Stimulated activated CD4-positive, alpha-beta T cell treated with anti-CD3 and anti-CD28 coated beads, Interleukin-4, amount 100 ng/mL, for 1 hour (primary cell): ENCODE results near the gene RRN3.
"Not testable (repeated sequence)": the region's sequence is repeated elsewhere in the genome, so short reads cannot be mapped to it uniquely, and the experiment has no call there.

ENCODE experiments used
- DNase-seq: peaks from one replicate; pipeline ENCODE4 v3.0.0-alpha.2; 2020

RRN3 gene

GRCh38 chr16:15050440-15050839 is 43.6 kb downstream of the RRN3 start:
- DNase-seq = not testable (repeated sequence)

- no peak for DNase-seq
Observed at GRCh38 chr16:15049581-15050180, 44.4 kb downstream of the RRN3 start.

DNA sequence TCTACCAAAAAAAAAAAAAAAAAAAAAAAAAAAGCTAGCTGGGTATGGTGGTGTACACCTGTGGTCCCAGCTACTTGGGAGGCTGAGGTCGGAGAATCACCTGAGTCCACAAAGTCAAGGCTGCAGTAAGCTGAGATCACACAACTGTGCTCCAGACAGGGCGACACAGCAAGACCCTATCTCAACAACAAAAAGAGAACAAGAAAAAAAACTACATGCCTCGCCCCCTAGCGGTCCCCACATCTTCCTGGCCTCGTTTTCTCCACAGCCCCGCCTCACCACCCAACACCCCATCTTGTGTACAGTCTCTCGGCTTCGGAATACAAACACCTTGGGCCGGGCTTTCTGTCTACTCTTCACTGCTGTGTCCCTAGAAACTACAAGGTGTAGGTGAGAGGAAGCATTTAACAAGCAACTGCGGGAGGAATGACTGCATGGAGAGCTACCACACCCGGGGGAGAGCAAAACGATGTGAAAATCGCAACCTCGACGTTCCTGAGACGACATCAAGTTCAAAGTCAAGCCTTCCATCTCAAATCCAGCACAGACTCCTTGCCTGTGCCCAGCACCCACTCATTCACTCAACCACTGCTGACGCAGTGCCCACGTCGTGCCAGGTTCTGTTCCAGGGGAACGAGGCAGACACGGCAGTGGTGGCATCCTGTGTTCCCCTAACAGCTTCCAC is 47.2 kb downstream of the RRN3 start:
- DNase-seq = no peak

DNA sequence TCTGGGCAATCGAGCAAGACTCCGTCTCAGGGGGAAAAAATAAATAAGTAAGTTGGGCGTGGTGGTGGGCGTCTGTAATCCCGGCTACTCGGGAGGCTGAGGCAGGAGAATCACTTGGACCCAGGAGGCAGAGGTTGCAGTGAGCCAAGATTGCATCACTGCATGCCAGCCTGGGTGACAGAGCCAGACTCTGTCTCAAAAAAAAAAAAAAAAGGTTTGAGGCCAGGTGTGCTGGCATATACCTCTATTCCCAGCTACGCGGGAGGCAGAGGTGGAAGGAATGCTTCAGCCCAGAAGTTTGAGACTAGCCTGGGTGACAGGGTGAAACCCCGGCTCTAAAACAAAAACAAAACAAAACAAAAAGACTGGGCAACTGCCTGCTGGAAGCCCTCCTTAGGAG is 48.8 kb downstream of the RRN3 start:
- not testable (repeated sequence) for DNase-seq

DNA sequence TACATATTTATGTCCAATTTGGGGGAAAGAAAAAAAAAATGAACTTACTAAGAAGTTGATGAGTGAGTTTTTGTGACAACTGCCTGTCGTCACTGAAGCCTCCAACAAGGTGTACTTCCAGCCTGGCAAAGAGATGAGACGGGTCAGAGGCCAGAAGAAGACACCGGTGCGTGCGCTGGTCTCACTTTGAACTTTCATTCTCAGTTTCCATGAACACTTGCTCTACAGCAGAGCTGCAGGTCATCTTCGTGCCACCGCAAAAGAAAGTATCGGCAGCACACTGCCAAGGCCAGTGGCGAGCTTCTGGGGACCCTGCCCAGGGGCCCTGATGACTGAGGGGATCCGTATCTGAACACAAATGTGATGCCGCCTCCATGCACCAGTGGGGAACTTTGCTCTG is 49.8 kb downstream of the RRN3 start:
- no peak for DNase-seq

GRCh38 chr16:15043344-15043743 is 50.7 kb downstream of the RRN3 start:
- no peak for DNase-seq

GRCh38 chr16:15041271-15042004 is 52.6 kb downstream of the RRN3 start:
- DNase-seq = no peak

DNA sequence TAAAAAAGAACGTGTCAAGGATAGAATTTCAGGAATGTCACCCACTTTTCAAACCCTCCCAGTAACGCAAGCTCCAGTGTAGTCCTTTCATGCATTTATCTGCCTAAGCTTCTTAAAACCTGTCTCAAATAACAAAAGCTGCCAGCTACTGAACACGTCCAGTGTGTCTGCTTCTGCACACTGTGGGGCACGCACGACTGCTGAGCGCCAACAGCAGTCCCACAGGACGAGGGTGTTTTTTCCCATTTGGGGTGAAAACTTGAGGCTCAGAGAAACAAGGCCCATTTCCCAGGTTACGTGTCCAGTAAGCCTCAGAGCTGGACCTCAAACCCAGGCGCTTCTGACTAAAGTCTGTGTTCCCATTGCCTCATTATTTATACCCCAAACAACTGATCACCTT is 55.4 kb downstream of the RRN3 start:
- no peak for DNase-seq

DNA sequence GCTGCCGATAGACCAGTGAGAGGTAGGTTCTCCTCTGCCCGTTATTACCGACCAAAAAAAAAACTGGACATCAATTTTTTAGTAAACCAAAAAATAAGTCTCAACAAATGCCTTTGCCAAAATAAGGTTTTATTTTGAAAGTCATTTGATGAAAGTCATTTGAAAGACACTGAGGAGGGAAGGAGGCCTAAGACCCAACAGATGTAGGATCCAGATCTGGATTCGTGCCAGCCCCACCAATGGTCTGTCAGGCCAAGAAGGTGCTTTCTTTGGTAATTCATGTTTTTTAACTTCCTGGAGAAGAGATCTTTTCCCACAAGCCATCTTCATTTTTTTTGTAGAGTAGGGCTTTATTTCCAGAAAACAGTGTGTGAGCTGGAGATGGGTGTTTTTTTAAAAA is 56.3 kb downstream of the RRN3 start:
- no peak for DNase-seq

GRCh38 chr16:15037003-15037402 is 57.1 kb downstream of the RRN3 start:
- DNase-seq = no peak

DNA sequence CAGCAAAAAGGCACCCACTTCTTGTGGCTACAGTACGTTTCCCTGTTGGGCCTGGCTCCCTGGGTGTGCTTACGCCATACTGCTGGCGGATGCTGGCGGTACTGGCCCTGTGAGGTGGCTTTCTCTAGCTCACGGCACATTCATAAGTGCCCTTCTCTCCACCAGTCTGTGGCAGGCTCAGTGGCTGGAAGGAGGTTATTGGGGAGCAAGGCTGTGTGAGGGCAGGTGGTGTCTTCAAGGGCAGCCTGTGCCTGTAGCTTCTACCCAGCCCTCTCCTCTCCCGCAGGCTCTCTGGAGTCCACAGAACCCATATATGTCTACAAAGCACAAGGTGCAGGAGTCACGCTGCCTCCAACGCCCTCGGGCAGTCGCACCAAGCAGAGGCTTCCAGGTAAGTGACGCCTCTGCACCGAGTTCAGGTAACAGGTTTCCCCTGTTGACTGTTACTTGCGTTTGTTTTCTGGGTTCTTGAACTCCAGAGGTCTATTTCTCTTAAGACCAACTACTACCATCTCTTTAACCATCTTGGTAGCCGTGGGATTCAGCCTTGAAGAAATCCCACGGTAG is 58.8 kb downstream of the RRN3 start:
- no peak for DNase-seq

GRCh38 chr16:15034266-15035162 is 59.6 kb downstream of the RRN3 start:
- no peak for DNase-seq

- no peak for DNase-seq
Observed at GRCh38 chr16:15033309-15033707, 60.8 kb downstream of the RRN3 start.

- no peak for DNase-seq
Observed at GRCh38 chr16:15032547-15033308, 61.3 kb downstream of the RRN3 start.

DNA sequence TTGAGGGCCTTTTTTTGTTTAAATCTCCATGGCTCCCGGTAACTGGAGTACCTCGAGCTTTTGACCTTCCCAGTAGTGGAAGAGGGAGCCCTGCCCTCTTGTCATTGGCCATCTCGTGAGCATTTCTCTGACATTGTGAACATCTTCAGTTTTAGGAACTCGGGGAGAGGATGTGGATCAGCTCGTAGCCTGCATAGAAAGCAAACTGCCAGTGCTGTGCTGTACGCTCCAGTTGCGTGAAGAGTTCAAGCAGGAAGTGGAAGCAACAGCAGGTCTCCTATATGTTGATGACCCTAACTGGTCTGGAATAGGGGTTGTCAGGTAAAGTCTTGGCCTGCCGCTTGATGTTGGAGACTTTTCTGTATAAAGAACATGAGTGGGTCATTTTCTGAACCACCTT is 62.5 kb downstream of the RRN3 start:
- no peak for DNase-seq

GRCh38 chr16:15031179-15031578 is 62.9 kb downstream of the RRN3 start:
- DNase-seq = no peak

GRCh38 chr16:15029749-15030148 is 64.3 kb downstream of the RRN3 start:
- DNase-seq = not testable (repeated sequence)

DNA sequence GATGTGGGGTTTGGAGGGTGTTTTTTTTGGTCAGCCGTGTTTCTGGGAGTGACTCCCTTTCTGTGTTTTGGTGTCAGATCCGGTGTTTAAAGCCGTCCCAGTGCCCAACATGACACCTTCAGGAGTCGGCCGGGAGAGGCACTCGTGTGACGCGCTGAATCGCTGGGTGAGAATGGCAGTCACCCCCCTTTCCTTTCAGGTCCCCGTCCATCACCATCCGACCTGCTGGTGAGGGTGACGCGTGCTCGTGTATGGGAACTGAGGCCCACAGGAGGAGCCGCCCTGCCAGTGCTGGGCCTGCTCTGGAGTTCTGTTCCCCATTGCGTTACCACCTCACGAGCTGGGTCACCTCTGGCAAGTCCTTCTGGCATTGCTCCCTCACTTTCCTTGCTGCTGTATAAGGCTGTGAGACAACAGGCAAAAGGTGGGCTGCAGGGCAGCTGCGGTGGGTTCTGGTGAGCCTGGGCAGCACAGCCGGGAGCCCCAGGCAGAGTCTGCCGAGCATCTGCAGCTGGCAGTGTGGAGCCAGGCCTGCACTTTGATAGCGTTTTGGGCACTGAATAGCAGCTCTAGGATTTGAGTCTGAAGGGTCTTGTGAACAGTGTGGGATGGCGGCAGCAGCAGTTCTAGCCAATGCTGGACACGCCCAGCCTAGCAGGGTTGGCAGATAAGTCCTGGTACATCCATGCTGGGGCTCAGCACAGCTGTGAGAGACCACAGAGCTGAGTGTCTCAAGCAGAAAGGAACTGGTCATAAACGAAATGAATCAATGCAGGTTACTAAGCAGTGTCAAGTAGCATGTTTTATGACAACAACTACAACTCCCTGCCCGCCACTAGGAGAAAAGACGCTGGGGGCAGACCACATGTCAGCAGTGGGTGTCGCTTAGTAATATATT is 65.0 kb downstream of the RRN3 start:
- not testable (repeated sequence) for DNase-seq

DNA sequence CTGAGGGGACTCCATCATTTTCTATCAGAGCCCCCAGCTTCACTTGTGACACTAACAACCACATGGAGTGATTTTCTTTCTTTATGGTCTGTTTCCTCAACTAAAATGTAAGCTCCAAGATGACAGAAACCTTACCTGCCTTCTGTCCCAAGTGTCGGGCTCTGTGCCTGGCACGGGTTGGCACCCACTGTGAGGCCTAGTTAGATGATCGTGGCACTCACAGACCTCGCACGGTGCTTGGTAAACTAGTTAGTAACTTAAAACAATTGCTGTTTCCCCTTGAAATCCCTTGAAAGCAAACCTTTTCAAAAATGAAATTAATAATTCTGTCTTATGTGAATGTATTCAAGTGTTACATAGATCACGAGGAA is 65.7 kb downstream of the RRN3 start:
- DNase-seq = not testable (repeated sequence)

GRCh38 chr16:15027503-15028344 is 66.3 kb downstream of the RRN3 start:
- not testable (repeated sequence) for DNase-seq
